LNCAP (cell line): ENCODE data around the gene SMURF2.

Experiments
- TF ChIP-seq, protein P1 (sequence below): fragments of 450-650 bp; IDR thresholded peaks from 2 replicates; pipeline ENCODE4 v1.5.1; 2017; ENCODE audit warnings: mild to moderate bottlenecking

The SMURF2 gene

DNA sequence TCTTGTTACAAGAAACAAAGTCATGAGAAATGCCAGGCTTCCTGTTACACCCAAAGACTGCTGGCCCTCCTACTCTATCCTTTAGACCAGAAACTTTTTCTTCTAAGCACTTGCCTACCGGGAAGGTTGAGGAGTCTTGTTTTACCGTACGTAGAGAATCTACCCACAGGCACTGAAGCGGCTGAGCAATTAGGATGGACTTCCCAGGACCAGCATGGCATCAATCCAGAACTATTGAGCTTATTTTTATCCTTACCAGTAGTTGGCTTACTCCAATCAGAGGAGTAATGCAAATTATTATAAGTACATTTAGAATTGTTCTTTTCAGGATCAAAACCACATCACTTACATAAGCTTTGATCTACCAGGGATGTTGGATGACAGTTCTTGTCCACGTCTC is 129.7 kb downstream of the SMURF2 start:
- TF ChIP-seq, protein P1, sequence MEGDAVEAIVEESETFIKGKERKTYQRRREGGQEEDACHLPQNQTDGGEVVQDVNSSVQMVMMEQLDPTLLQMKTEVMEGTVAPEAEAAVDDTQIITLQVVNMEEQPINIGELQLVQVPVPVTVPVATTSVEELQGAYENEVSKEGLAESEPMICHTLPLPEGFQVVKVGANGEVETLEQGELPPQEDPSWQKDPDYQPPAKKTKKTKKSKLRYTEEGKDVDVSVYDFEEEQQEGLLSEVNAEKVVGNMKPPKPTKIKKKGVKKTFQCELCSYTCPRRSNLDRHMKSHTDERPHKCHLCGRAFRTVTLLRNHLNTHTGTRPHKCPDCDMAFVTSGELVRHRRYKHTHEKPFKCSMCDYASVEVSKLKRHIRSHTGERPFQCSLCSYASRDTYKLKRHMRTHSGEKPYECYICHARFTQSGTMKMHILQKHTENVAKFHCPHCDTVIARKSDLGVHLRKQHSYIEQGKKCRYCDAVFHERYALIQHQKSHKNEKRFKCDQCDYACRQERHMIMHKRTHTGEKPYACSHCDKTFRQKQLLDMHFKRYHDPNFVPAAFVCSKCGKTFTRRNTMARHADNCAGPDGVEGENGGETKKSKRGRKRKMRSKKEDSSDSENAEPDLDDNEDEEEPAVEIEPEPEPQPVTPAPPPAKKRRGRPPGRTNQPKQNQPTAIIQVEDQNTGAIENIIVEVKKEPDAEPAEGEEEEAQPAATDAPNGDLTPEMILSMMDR, result no peak

DNA sequence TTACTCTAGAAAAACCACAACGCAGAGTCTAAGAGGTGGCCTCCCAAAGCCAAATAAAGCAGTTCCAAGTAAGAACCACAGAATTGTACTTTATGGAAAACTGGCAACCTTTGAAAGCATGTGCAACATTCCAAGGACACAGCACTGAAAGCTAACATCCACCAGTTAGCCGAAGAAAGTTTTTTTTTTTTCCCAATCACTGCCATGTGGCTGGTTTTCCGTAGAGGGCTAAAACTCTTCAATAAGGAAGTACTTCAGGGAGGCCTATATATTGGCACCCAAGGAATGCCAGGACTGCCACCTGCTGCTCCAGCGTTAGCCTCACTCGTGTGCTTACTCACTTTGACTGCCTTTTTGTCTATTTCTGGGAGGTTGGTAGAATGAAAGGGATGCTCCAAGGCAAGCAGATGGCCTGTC is 130.1 kb downstream of the SMURF2 start:
- TF ChIP-seq, protein P1, result no peak

DNA sequence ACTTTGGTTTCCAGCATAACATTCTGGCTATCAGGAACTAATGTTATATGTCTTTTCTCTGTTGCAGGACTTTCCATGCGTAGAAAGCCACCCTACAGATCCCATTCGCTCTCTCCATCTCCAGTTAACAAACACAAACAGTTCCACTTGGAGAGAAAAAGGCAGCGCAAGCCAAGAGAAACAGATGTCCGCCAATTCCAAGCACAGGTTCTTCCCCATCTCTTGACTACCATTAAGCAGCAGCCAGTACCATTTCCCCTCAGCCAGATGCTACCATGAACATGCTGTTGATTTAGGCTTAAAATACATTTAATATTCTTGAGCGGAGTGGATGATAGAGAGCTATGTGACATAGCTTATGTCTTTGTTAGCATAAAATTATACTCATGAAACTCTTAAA is 132.9 kb downstream of the SMURF2 start:
- TF ChIP-seq, protein P1, result no peak

DNA sequence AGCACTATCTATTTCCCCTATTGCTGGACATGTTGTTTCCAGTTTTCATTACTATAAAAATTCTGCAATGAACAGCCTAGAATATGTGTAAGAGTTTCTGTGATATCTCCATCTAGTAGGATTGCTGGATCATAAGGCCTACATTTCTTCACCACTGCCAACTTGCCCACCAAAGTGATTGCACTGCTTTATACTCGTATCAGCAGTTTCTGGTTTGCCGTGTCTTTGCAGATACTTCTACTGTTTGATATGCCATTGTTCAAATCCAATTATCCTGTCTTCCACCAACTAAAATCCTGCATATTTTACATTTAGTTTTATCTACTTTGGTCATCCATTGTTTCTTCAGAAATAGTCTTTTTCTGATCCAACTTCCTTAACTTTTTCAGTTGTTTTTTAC is 134.2 kb downstream of the SMURF2 start:
- TF ChIP-seq, protein P1, result no peak

DNA sequence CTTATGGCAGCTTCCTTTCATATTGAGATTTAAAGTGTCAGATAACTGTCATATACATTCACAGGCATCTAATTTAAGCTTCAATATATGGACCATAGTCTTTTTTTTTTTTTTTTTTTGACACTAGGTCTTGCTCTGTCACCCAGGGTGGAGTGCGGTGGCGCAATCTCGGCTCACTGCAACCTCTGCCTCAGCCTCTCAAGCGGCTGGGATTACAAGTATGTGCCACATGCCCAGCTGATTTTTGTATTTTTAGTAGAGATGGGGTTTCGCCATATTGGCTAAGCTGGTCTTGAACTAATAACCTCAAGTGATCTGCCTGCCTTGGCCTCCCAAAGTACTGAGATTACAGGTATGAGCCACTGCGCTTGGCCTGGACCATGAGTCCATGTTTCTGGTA is 141.7 kb downstream of the SMURF2 start:
- TF ChIP-seq, protein P1, result no peak

DNA sequence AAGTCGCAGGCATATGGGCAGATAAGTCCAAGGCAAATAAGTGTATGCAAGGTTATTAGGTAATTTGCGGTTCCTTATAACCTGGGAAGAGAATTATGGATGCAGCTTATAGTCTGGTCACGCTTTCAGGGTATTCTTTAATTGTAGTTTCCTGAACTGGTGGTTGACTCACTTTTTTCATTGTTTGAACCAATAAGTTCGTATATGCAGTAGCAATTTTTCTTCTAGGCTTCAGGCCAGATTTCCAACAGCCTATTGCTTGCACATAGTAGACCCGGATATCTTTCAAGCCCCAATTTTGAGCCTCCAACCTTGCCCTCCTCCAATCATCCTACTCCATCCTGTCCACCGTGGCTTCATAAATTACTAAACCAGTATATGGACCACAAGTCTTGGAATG is 142.5 kb downstream of the SMURF2 start:
- TF ChIP-seq, protein P1, result no peak

DNA sequence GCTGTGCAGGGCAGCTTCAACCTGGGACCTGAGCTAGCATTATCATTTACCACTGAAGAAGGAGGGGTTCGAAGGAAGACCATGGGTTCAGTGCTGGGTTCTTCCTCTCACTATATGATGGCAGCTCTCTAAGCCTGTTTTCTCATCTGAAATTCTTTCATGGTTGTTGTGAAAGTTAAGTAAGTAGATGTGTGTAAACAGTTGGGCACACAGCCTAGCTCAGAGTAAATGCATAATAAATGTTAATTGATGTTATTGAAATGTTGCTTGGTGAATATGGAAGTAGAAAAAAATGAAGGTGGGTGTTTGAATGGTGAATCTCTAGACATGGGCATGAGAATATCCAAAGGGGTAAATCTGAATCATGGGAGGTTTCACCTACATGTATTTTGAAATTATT is 146.3 kb downstream of the SMURF2 start:
- TF ChIP-seq, protein P1, result no peak

DNA sequence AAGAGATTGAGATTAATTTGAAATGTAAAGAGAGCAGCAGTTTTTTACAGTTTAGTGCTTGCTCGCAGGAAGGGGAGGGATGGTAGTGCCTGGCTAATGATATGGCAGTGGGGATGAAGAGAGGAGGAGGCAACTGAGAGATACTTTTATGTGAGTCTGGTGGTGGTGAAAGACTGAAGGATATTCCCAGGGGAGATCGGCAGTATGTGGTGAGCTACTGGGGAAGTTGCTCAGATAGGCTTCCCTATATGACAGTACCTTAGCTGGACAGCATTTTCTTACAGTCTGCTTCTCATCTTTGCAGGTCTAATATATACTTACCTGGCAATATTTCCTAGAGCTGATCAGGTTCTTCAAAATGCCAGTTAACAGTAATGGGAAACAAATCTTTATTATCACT is 146.7 kb downstream of the SMURF2 start:
- TF ChIP-seq, protein P1, result no peak
